CD1c-positive myeloid dendritic cell (primary cell): ENCODE results near the gene TBC1D7.
A peak's percentile ranks its signal among the peaks of the same experiment; 100 is the strongest.

Source experiments
- DNase-seq: peaks from one replicate; pipeline ENCODE4 v3.0.0-alpha.2; 2016; ENCODE audit errors: extremely low spot score

The TBC1D7 gene

GRCh38 chr6:13272131-13273046, 55.9 kb downstream of the TBC1D7 start:
- peak; percentile 87 for DNase-seq

DNA sequence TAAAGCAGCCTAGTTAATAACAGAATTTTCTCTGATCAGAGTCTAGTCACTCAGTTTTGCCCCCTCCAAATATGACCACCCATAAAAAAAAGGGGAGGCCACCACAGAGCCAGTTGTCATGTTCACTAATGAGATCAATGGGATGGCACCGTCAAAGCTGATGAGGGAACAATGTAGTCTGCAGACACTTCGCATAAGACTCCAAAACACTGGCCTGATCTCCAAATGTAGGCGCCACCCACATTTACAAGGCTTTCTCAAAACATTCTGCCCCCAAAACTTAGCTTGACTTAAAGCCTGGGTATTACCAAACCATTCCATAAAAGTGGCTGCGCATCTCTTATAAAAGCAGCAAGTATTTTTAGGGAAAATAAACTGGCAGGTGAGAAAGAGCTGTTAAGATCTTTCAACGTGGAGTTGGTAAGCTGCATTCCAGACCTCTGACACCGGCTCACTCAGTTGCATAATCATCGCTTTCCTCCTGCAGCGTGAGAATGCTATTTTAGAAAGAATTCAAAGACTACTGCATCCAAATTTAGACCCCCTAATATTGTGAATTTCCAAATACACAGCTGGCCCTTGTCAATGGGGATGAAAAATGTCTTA, 59.3 kb downstream of the TBC1D7 start:
- no peak for DNase-seq

GRCh38 chr6:13267142-13267651, 61.1 kb downstream of the TBC1D7 start:
- no peak for DNase-seq

- DNase-seq, result no peak
Observed at GRCh38 chr6:13263669-13264068, 64.7 kb downstream of the TBC1D7 start.

- DNase-seq, result peak; percentile 13
Observed at GRCh38 chr6:13262302-13263230, 65.8 kb downstream of the TBC1D7 start.

DNA sequence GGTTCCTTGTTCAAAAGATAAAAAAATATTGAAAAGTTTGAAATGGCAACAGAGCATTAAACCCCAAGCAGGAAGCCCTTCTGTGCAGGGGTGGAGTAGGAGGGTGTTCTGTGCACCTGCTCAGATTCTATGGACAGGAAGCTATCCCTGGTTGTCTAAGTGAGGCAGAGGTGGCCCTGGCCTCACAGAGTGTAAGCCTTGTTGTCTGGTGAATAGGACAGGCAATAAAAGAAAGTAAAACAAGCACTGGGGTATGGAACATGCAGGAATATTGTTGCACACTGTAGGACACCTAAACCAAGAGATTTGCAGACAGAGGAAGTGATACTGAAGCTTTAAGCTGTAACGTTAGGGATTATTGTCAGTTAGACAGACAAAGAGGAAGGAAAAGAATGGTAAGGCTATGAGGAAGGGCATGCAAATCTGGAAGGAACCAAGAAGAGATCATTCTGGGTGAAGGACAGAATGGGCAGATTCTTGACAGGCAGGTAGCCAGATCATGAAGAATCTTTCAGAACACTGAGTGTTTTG, 66.8 kb downstream of the TBC1D7 start:
- DNase-seq, result peak; percentile 79

DNA sequence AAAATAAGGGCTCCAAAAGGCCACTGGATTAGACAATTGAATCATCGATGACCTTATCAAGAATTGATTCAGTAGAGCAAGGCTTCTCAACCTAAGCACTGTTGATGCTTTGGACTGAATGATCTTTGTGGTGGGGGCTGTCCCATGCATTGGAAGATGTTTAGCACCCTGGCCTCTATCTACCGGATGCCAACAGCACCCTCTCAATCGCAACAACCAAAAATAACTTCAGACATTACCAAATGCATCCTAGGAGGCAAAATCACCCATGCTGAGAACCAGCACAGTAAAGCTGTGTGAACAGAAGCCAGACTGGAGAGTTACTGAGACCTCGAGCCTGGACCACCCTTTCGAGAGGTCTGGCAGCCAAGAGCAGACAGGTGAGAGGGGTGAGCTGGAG, 67.5 kb downstream of the TBC1D7 start:
- no peak for DNase-seq

- peak; percentile 40 for DNase-seq
Observed at GRCh38 chr6:13260101-13260598, 68.2 kb downstream of the TBC1D7 start.

DNA sequence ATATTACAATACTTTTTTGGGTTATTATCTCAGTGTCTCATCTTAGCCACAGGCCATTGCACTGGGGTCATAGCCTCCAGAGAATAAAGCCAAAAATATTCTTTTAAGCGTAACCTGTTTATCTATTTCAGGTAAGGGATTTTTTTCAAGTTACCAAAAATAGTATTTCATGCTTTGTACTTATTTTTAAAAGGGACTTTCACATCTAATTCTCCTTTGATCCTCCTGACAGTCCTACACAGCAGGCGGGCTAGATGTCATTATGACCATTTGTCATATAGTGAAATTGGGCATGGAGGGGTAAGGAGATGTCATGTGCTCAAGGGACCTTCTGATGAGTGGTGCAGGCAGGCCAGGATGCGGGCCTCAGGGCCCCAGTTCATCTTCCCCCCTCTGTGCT, 68.9 kb downstream of the TBC1D7 start:
- no peak for DNase-seq

DNA sequence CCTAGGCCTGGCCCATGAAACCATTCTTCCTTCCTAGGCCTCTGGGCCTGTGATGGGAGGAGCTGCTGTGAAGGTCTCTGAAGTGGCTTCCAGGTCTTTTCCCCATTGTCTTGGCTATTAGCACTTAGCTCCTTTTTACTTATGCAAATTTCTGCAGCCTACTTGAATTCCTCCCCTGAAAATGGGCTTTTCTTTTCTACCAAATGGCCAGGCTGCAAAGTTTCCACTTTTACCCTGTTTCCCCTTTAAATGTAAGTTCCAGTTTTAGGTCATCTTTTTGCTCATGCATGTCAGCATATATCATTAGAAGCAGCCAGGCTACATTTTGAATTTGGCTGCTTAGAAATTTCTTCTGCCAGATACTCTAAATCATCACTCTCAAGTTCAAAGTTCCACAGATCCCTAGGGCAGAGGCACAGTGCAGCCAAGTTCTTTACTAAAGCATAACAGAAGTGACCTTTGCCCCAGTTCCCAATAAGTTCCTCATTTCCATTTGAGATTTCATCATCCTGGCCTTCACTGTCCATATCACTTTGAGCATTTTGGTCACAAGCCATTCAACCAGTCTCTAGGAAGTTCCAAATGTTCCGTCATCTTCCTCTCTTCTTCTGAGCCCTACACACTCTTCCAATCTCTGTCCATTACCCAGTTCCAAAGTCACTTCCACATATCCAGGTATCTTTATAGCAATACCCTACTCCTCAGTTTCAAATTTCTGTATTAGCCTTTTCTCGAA, 71.9 kb downstream of the TBC1D7 start:
- peak; percentile 89 for DNase-seq
